NT2/D1 (cell line): ENCODE data around the gene CDKN2D.

Experiments
- YY1 ChIP-seq: IDR thresholded peaks from 2 replicates; pipeline ENCODE4 v1.6.1; 2011; ENCODE audit not compliant: insufficient read length, insufficient read depth
- ZNF274 ChIP-seq: IDR thresholded peaks from 2 replicates; pipeline ENCODE4 v1.6.1; 2011; ENCODE audit warnings: mild to moderate bottlenecking, low read depth, low read length

DNA sequence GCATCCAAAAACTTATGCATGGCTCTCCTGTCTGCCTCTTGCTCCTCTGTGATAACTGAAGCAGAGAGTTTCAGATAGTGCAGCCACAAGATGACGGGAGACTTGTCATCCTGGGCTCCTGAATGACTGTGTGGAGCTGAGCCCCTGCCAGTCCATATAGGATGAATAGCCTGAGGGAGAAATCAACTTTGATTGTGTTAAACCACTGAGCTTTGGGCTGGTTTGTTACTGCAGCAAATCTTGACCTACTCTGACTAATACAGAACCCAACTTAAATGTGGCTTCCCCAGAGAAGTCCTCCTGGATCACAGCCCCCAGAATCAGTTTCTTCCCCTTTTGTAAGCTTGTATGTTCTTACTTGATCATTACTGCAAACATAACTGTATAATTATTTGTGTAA lies 36.3 kb downstream of the CDKN2D start:
- no peak for TF ChIP-seq YY1
- TF ChIP-seq ZNF274 = no peak
